CD4-positive, alpha-beta T cell (primary cell): Measurements from ENCODE around the gene NANOS2. TPM values are rescaled to one million over a fixed set of nuclear protein-coding genes. Genes with fewer than 3 reads are reported as not detected.

Experiments used
- ATAC-seq: fragments of 200-7000 bp; cut with Tn5 transposase; one replicate; pipeline ENCODE4 v1.10.0; 2022; ENCODE audit warnings: mild to moderate bottlenecking; ENCODE audit not compliant: poor library complexity
- CTCF ChIA-PET: fragments of 350-600 bp; sonication (Branson Sonifier 250); formaldehyde crosslinking; loops from one replicate; lab custom pipeline; 2021; ENCODE audit warnings: antibody characterized with exemption, inconsistent platforms; lab: Charles Lee
- POLR2A ChIA-PET: fragments of 350-600 bp; sonication (Branson Sonifier 250); formaldehyde crosslinking; loops from one replicate; lab custom pipeline; 2021; ENCODE audit warnings: antibody characterized with exemption, inconsistent platforms; lab: Charles Lee
- DNase-seq, 14 experiments: peaks; one replicate each; pipeline ENCODE4 v3.0.0-alpha.2; 2013 to 2020; ENCODE audit warnings: mixed read lengths in 2 of 14
- H3K27ac ChIP-seq, 2 donors: one replicate each; pipeline versions ENCODE4 v1.5.1 to v1.7.0; 2013; ENCODE audit warnings: low read length in 2 of 2, low read depth in 1 of 2, mild to moderate bottlenecking in 1 of 2
- H3K27me3 ChIP-seq, 2 experiments: 1 replicate in 1 of 2; 2 replicates in 1 of 2; pipeline versions ENCODE4 v1.6.1 to v1.7.0; 2013; ENCODE audit warnings: low read length in 2 of 2, control low read depth in 1 of 2, mild to moderate bottlenecking in 1 of 2, moderate library complexity in 1 of 2; ENCODE audit not compliant: insufficient read depth in 2 of 2, control insufficient read depth in 1 of 2
- H3K36me3 ChIP-seq: one replicate; pipeline ENCODE4 v1.6.1; 2013; ENCODE audit warnings: low read length, control low read depth; ENCODE audit not compliant: insufficient read depth
- H3K4me1 ChIP-seq: one replicate; pipeline ENCODE4 v1.6.1; 2013; ENCODE audit warnings: low read length, control low read depth; ENCODE audit not compliant: insufficient read depth
- H3K4me3 ChIP-seq: one replicate; pipeline ENCODE4 v1.5.1; 2013; ENCODE audit warnings: mild to moderate bottlenecking, low read length, moderate library complexity
- H3K9me3 ChIP-seq, 2 experiments: 1 replicate in 1 of 2; 2 replicates in 1 of 2; pipeline versions ENCODE4 v1.6.1 to v1.7.0; 2013; ENCODE audit warnings: low read length in 2 of 2, mild to moderate bottlenecking in 2 of 2, control low read depth in 1 of 2, moderate library complexity in 1 of 2; ENCODE audit not compliant: control insufficient read depth in 1 of 2, insufficient read depth in 1 of 2
- H3K27ac Mint-ChIP-seq: one replicate; pipeline ENCODE4 v1.8.0; 2020; ENCODE audit warnings: mixed read lengths
- H3K27me3 Mint-ChIP-seq: one replicate; pipeline ENCODE4 v1.8.0; 2021; ENCODE audit warnings: mixed read lengths
- H3K36me3 Mint-ChIP-seq: one replicate; pipeline ENCODE4 v1.8.0; 2021; ENCODE audit warnings: low read depth, mixed read lengths
- H3K4me1 Mint-ChIP-seq: one replicate; pipeline ENCODE4 v1.8.0; 2021; ENCODE audit warnings: low read depth, mixed read lengths
- H3K4me3 Mint-ChIP-seq: one replicate; pipeline ENCODE4 v1.8.0; 2020; ENCODE audit warnings: mild to moderate bottlenecking, mixed read lengths
- H3K9me3 Mint-ChIP-seq: one replicate; pipeline ENCODE4 v1.8.0; 2020; ENCODE audit warnings: mixed read lengths
- CTCF ChIP-seq: fragments of 200-600 bp; IDR thresholded peaks from one replicate; pipeline ENCODE4 v1.8.0; 2022; ENCODE audit warnings: antibody characterized with exemption, mild to moderate bottlenecking
- intact Hi-C, 2 experiments: fragments of 100-400 bp; cut with DNase I in 1 of 2; cut with micrococcal nuclease in 1 of 2; formaldehyde crosslinking; loops; one replicate each; pipeline versions ENCODE4 v1.15.1 to v1.9.0; 2023 to 2025; cut with DNase I, micrococcal nuclease
- total RNA-seq, 174 experiments: library from RNA in 2 of 174; stranded (reverse) in 2 of 174; gene quantifications; one replicate each; pipeline ENCODE4 v1.2.3 and lab custom pipeline; 2021 to 2026

Gene NANOS2
- total RNA-seq, 2 experiments from 2014 or later = not detected

- H3K27ac ChIP-seq = no peak overlapping the region
- intact Hi-C loops = no loop called here
- Mint-ChIP-seq H3K4me3 (no peak overlapping the region), H3K9me3 (peaks cover 3% of the 10 kb centered on the region), H3K4me1 (peaks cover 4% of the 10 kb centered on the region), H3K36me3 (no peaks in the 10 kb centered on the region), H3K27ac (no peak overlapping the region), H3K27me3 (peaks cover 67% of the 10 kb centered on the region)
- no peaks in the 10 kb centered on the region for H3K36me3 ChIP-seq
- peaks cover 0 to 23% of the 10 kb centered on the region in 2 experiments for H3K9me3 ChIP-seq
- no peak for ATAC-seq
- no peak for TF ChIP-seq CTCF
- ChIA-PET POLR2A (no interaction called here), CTCF (no interaction called here)
- DNase-seq = no peak
- H3K27me3 ChIP-seq = peaks cover 30 to 45% of the 10 kb centered on the region in 2 experiments
- H3K4me1 ChIP-seq = peaks cover 12% of the 10 kb centered on the region
- H3K4me3 ChIP-seq = no peak overlapping the region
Observed at GRCh38 chr19:45955905-45956608, 41.5 kb upstream of the NANOS2 start.

- Mint-ChIP-seq H3K27me3 (peaks cover 62% of the 10 kb centered on the region), H3K27ac (no peak overlapping the region), H3K4me1 (peaks cover 4% of the 10 kb centered on the region), H3K36me3 (no peaks in the 10 kb centered on the region), H3K9me3 (peaks cover 3% of the 10 kb centered on the region), H3K4me3 (no peak overlapping the region)
- intact Hi-C loops = no loop called here
- Histone ChIP-seq H3K4me1 (peaks cover 12% of the 10 kb centered on the region), H3K9me3 (peaks cover 0 to 23% of the 10 kb centered on the region in 2 experiments), H3K36me3 (no peaks in the 10 kb centered on the region), H3K27me3 (peaks cover 27 to 33% of the 10 kb centered on the region in 2 experiments), H3K4me3 (no peak overlapping the region), H3K27ac (no peak overlapping the region)
- DNase-seq (no peak), ATAC-seq (no peak)
- POLR2A ChIA-PET = no interaction called here
- CTCF ChIA-PET = no interaction called here
- no peak for TF ChIP-seq CTCF
Observed at GRCh38 chr19:45954156-45954555, 39.6 kb upstream of the NANOS2 start.

GRCh38 chr19:45953676-45954075 is 39.1 kb upstream of the NANOS2 start:
- Mint-ChIP-seq H3K4me1 (peaks cover 4% of the 10 kb centered on the region), H3K9me3 (peaks cover 3% of the 10 kb centered on the region), H3K27me3 (peaks cover 62% of the 10 kb centered on the region), H3K4me3 (no peak overlapping the region), H3K27ac (no peak overlapping the region), H3K36me3 (no peaks in the 10 kb centered on the region)
- ChIA-PET CTCF (no interaction called here), POLR2A (interaction anchor here (0.6 kb wide), 1 partner anchor 347 kb away, joined by 4 read pairs; no protein-coding TSS in a partner anchor)
- Histone ChIP-seq H3K9me3 (peaks cover 0 to 23% of the 10 kb centered on the region in 2 experiments), H3K27ac (no peak overlapping the region), H3K36me3 (no peaks in the 10 kb centered on the region), H3K4me1 (peaks cover 12% of the 10 kb centered on the region), H3K27me3 (peaks cover 27 to 29% of the 10 kb centered on the region in 2 experiments), H3K4me3 (no peak overlapping the region)
- no peak for TF ChIP-seq CTCF
- ATAC-seq (no peak), DNase-seq (no peak)
- intact Hi-C loops = no loop called here
